ENCODE data around the gene HPRT1.
"Not testable (repeated sequence)": the region's sequence is repeated elsewhere in the genome, so short reads cannot be mapped to it uniquely, and the experiment has no call there.

HPRT1 gene, protein sequence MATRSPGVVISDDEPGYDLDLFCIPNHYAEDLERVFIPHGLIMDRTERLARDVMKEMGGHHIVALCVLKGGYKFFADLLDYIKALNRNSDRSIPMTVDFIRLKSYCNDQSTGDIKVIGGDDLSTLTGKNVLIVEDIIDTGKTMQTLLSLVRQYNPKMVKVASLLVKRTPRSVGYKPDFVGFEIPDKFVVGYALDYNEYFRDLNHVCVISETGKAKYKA
- total RNA-seq = 7.2 to 10.5 reads per million in 2 donors

DNA sequence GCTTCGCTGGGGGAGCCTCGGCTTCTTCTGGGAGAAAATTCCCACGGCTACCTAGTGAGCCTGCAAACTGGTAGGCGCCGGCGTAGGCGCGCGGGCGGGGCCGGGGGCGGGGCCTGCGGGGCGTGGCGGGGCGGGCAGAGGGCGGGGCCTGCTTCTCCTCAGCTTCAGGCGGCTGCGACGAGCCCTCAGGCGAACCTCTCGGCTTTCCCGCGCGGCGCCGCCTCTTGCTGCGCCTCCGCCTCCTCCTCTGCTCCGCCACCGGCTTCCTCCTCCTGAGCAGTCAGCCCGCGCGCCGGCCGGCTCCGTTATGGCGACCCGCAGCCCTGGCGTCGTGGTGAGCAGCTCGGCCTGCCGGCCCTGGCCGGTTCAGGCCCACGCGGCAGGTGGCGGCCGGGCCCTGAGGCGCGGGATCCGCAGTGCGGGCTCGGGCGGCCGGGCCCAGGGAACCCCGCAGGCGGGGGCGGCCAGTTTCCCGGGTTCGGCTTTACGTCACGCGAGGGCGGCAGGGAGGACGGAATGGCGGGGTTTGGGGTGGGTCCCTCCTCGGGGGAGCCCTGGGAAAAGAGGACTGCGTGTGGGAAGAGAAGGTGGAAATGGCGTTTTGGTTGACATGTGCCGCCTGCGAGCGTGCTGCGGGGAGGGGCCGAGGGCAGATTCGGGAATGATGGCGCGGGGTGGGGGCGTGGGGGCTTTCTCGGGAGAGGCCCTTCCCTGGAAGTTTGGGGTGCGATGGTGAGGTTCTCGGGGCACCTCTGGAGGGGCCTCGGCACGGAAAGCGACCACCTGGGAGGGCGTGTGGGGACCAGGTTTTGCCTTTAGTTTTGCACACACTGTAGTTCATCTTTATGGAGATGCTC lies at the start of gene HPRT1:
HPRT1 (plus strand) TSS at position 161 of the 857 bp plus-strand sequence; CDS start at position 308, 147 bp downstream.
- peak; percentile 49 to 89 (median 71) for DNase-seq

- DNase-seq = no peak
Observed at GRCh38 chrX:134416087-134416486, 43.9 kb upstream of the HPRT1 start.

GRCh38 chrX:134418317-134419113 lies 41.5 kb upstream of the HPRT1 start:
- DNase-seq = no peak

DNA sequence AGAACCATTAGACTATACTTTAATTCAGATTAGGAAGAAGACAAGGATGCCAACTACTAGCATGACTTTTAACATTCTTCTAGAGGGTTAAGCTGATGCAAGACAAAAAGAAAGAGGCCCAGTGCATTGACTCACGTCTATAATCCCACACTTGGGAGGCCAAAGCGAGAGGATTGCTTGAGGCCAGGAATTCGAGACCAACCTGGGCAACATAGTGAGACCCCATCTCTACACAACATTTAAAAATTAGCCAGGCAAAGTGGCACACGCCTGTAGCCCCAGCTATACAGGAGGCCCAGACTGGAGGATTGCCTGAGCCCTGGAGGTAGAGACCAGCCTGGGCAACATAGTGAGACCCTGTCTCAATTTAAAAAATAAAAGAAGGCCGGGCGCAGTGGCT lies 40.2 kb upstream of the HPRT1 start:
- no peak for DNase-seq

DNA sequence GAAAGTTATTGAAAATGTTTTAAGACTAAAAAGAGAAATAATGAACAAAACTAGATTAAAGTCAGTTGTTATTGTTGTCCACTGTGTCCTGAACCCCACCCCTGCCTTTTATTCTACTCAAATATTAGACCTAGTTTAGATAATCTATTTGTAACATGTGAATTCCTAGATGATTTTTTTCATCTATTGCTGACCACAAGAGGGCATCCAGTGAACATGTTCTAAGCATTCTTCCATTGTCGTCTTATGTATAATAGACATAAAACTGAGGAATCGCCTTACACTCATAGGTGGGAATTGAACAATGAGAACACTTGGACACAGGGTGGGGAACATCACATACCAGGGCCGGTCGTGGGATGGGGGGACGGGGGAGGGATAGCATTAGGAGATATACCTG lies 36.4 kb upstream of the HPRT1 start:
- DNase-seq = no peak

DNA sequence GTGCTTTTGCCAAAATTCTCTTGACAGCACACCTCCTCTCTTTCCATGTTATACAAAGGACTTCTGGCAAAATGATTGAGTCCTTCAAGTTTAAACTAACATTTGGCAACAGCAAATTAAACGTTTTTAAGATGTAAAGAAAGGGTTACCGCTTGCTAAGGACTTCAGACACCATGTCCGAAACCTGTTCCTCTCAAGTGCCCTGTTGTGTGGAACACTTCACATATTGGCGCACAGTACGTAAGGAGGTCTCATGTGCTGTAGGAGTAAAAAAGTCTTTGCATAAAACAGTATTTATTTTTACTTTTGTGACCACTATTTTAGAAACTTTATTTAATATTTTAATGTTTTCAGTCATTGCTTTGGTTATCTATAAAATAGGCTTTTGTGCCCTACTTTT lies 33.7 kb upstream of the HPRT1 start:
- no peak for DNase-seq

DNA sequence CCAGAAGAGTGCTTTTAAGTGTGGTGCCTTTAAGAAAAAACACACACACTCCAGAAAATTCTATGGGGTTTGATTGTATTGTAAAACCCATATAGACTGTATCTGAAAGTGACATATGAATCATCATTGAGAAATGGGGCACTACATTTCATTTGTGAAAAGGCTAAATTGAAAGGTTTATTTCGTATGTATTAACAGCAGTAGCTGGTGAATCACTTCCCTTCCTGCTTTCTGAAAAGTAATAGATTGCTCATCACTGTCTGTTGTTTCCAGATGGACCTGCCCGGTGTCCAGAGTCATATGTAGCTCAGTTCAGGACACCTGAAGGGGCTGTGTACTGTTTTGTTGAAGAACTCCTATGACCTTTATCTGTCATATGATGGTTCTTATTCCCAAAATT lies 28.1 kb upstream of the HPRT1 start:
- peak in 1 of 5 experiments; percentile 28 for DNase-seq

GRCh38 chrX:134435894-134436293 lies 24.1 kb upstream of the HPRT1 start:
- no peak for DNase-seq

- no peak for DNase-seq
Observed at GRCh38 chrX:134443020-134443419, 16.9 kb upstream of the HPRT1 start.

DNA sequence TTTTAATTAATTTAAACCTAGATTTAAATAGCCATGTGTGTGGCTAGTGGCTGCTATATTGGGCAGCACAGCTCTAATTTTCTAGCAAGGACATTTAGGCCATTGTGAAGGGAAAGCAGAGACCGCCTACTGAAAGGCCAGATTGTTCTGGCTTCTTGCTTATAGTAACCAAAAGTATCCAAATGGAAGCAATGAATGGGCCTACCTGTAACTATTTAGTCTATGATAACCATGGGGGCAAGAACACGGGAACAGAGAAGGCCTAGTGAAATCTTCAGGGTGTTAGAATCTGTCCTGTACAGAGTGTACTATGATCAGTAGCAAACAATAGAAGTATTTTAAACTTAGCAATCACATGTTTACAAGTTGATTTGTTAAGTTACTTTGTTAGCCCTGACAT lies 16.5 kb upstream of the HPRT1 start:
- DNase-seq = no peak

GRCh38 chrX:134444681-134445080 lies 15.3 kb upstream of the HPRT1 start:
- no peak for DNase-seq

DNA sequence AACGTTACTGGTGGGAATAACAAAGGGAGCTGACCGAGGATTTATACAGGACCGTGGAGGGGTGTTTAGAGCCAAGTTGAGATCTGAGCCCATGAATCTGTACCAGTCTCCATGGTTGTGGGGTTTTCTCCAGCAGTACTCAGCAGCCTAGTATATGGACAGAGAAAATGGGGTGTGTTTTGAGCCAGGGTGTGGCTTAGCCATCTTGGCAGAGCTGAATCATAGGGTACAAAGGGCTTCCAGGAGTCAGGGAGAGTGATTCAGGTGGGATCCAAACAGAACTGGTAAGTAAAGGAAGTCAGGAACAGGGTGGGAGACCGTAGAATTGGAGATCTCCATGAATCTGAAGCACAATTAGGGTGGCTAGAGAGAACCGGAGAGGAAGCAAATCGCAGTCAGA lies 7.4 kb upstream of the HPRT1 start:
- no peak for DNase-seq

DNA sequence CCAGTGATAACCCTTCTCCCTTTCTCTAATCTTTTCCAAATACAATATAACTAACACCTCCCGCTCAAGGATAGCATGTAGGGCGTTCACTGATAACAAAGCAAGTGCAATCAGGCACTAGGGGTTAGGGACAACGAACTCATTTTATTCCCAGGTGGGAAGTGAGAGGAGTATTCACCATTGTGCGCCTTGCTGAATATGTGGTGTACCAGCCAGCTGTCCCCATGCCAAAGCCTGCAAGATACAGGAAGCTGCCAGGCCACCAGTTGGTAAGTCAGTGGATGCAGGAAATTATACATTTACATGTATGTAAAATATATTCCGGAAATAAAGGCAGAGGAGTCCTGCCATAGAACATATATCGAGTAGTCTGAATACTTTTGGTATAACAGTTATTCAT lies 6.3 kb upstream of the HPRT1 start:
- DNase-seq = no peak

- no peak for DNase-seq
Observed at GRCh38 chrX:134454506-134454905, 5.5 kb upstream of the HPRT1 start.

GRCh38 chrX:134457708-134458107 lies 2.3 kb upstream of the HPRT1 start:
- DNase-seq = no peak

GRCh38 chrX:134459683-134460004 lies 321 bp upstream of the HPRT1 start:
- DNase-seq = no peak

- peak in 1 of 5 experiments; percentile 32 for DNase-seq
Observed at GRCh38 chrX:134460862-134461220, 876 bp downstream of the HPRT1 start.

- no peak for DNase-seq
Observed at GRCh38 chrX:134461437-134461836, 1.5 kb downstream of the HPRT1 start.

GRCh38 chrX:134462927-134463326 lies 3.0 kb downstream of the HPRT1 start:
- no peak for DNase-seq

- not testable (repeated sequence) for DNase-seq
Observed at GRCh38 chrX:134464453-134464852, 4.5 kb downstream of the HPRT1 start.

DNA sequence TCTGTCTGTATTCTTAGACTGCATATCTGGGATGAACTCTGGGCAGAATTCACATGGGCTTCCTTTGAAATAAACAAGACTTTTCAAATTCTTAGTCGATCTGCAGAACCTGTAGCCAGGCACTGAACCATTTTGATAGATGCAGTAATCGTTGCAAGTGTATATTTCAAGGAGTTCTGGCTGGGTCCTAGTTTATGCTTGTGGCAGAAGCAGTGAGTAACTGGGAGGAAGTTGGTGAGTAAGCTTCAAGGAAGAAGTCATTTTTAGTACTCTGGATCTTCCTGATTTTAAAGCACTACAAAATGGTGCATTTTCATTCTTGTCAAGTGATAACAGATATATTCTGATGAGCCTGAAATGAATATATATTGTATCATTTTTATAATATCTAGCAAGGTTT lies 9.5 kb downstream of the HPRT1 start:
- no peak for DNase-seq

DNA sequence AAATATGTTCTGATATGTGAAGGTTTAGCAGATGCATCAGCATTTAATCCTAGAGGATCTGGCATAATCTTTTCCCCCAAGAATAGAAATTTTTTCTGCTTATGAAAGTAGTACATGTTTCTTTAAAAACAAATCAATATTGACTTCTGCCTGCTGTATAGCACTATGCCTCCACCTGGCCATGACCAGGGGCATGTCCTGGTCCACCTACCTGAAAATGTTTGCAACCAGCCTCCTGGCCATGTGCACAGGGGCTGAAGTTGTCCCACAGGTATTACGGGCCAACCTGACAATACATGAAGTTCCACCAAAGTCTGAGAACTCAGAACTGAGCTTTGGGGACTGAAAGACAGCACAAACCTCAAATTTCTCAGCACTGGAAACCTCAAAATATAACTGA lies 10.0 kb downstream of the HPRT1 start:
- no peak for DNase-seq

- no peak for DNase-seq
Observed at GRCh38 chrX:134472041-134472440, 12.1 kb downstream of the HPRT1 start.

GRCh38 chrX:134476284-134476683 lies 16.3 kb downstream of the HPRT1 start:
- no peak for DNase-seq
